T follicular helper cell (primary cell): Measurements from ENCODE around the gene TNRC18.
"Not testable (repeated sequence)": the region's sequence is repeated elsewhere in the genome, so short reads cannot be mapped to it uniquely, and the experiment has no call there.

Source experiments
- DNase-seq: peaks from one replicate; pipeline ENCODE4 v3.0.0-alpha.2; 2020; ENCODE audit warnings: low read depth

Gene TNRC18

GRCh38 chr7:5379546-5379945 is 44.1 kb downstream of the TNRC18 start:
- no peak for DNase-seq

DNA sequence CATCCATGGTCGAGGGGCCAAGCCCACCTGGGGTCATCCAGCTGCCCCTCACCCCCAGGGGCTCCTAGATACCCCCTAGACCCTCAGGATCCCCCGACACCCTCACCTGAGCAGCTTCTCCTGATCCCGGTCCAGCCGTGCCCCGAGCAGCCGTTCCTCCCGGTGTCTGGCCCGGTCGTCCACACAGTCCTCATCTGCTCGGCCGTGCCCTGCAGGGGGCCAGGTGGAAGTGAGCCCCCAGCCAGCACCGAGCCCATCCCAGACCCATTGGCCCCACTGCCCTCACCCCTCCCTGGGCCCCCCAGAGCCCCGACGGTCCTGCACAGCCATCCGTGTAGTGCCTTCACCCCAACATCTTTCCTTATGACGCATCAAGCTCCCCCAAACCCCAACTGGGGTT is 45.8 kb downstream of the TNRC18 start:
- no peak for DNase-seq

DNA sequence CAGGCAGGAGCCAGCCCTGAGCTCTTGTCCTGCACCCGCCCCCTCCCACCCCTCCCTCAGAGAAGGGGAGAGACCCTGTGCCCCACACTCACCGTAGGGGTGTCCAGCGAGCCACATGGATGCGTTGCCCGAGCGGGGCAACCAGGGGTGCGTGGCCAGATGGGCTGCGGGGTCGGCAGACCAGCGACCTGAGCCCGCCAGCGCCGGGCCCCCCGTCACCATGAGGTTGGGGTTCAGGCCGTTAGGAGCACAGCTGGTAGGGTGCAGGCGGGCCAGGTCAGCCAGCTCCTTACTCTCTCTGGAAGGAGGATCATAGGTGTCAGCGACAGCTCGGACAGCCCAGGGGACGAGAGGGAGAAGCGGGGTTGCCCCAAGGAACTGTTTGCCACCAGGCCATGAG is 46.4 kb downstream of the TNRC18 start:
- no peak for DNase-seq

GRCh38 chr7:5375925-5376324 is 47.7 kb downstream of the TNRC18 start:
- DNase-seq, result no peak

DNA sequence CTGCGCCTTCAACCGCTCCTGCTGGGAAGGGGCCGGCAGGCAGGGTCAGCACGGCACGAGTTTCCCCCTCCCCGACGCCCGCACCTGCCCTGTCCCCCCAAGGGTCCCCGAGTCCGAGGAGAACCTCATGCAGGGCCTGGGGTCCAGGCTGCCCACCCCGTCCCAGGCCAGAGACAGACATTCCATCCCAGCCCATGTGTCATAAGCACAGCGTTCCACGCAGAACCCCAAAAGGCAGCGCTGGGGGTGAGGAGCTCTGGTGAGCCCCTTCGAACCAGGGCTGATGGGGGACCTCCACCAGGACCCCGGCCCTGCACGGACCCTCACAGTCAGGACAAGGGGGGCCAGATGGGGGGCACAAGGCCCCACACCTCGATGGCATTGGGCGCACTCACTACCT is 49.2 kb downstream of the TNRC18 start:
- DNase-seq, result no peak

DNA sequence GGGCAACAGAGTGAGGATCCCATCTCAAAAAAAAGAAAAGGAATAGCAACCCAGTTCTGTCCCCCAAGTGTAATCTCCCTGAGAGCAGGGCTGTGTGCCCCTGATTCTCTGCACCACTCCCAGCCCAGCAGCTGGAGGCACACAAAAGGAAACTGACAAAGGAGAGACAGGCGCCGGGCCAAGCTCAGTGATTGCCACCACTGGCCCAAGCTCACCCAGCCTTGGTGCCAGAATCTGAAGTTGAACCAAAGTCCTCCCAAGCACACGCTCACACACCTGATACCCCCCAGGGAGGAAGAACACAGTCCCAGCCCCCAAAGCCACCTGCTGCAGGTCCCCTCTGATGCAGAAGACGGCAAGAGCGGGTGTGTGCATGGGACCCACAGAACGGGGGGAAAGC is 50.3 kb downstream of the TNRC18 start:
- DNase-seq, result no peak

DNA sequence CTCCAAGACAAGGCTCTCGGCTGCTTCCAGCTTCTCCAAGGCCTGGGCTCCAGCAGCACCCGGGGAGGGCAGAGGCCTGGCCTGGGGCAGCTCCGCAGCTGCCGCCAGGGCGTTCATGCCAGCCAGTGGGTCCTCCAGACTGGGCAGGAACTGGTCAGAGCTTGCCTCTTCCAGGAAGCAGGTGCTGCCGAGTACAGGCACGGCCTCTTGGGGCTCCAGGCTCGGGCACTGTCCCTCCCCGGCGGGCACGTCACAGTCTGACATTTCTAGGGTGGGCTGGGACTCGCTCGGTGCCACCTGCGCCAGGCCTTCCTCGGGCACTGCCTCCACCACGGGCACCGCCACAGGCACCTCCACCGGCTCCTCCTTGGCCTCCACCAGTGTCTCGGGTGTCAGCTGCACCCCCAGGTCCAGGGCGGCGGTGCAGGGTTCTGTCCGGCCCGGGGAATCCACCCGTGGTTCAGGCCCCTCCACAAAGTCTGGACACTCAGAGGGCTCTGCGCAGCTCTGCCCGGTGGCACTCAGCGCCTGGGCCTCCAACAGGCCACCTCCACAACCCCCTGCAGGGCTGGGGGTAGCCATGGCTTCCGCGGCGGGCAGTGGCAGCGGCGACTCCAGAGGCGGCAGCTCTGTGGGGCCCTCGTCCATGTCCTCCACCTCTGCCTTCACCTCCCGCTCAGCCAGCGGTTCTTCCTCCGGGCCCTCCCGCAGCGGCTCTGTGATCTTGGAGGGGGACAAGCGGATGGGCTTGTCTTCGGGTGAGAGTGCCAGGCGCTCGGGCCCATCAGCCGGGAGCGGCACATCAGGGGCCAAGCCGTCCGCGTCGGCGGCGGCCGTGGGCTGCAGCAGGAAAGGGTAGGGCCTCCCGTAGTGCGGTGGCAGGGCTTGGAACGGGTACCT is 52.9 kb downstream of the TNRC18 start:
- no peak for DNase-seq

- DNase-seq, result no peak
Measured at GRCh38 chr7:5367661-5368060, 56.0 kb downstream of the TNRC18 start.

GRCh38 chr7:5365976-5366625 is 57.5 kb downstream of the TNRC18 start:
- DNase-seq, result peak; percentile 61

DNA sequence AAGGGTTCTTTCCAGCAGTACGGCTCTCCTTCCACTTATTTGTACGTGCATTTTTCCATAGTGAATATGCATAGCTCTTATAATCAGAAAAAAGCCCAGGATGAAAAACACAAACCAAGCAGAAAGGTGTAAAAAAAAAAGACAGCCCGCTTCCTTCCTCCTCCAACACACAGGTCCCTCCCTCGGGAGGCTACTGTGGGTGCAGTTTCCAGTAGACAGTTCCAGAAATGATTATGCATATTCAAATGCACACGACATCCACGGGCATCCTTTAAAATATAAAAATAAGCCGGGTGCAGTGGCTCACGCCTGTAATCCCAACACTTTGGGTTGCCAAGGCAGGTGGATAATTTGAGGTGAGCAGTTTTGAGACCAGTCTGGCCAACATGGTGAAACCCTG is 59.9 kb downstream of the TNRC18 start:
- DNase-seq, result no peak

GRCh38 chr7:5362466-5362865 is 61.2 kb downstream of the TNRC18 start:
- no peak for DNase-seq

- DNase-seq, result no peak
Measured at GRCh38 chr7:5361446-5362127, 62.0 kb downstream of the TNRC18 start.

DNA sequence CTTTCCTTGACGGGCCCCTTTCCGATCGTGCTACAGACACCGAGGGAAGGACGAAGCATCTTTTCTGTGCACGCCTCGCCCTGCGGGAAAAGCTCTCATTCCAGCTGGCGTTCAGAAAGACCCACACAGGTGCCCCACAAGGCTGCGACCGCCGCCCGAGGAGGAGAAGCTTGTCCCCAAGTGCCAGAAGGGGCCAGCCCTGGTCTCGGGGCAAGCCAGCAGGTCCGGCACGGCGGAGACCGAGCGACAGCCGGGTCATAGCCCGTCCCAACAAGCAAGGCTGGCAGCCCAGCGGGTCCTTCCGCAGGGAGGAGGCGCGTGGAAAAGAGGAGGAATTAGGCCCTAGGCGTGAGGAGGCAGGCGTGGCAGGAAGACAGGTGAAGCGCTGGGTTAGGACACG is 62.7 kb downstream of the TNRC18 start:
- DNase-seq, result no peak

DNA sequence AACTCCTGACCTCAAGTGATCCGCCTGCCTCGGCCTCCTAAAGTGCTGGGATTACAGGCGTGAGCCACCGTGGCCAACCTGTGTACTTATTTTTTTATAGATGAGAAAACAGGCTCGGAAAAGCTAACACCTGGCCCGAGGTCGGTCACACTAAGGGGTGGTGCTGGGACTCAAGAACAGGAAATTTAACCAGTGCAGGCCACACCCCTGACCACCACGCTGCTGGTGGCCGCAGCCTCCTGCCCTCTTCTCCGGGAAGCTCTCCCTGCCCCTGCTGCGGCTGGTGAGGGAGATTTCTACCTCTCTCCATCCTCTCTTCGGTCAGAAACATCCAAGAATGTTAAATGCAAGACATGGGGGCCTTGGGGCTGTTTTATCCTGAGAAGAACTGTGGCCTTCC is 63.2 kb downstream of the TNRC18 start:
- no peak for DNase-seq

DNA sequence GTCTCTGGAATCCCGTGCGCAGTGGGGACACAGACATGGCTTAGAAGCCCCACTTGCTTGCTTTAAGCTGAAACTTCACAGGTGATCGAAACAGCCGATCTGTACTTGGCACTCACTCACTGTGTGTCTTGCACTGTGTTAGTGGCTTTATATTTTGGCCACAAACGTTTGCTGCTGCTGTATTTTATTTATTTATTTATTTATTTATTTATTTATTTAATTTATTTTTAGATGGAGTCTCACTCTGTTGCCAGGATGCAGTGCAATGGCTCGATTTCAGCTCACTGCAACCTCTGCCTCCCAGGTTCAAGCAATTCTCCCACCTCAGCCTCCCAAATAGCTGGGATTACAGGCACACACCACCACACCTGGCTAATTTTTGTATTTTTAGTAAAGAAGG is 63.6 kb downstream of the TNRC18 start:
- DNase-seq, result not testable (repeated sequence)

- DNase-seq, result no peak
Measured at GRCh38 chr7:5359344-5359743, 64.3 kb downstream of the TNRC18 start.

- DNase-seq, result no peak
Measured at GRCh38 chr7:5357951-5358350, 65.7 kb downstream of the TNRC18 start.

- no peak for DNase-seq
Measured at GRCh38 chr7:5356751-5357119, 66.9 kb downstream of the TNRC18 start.

DNA sequence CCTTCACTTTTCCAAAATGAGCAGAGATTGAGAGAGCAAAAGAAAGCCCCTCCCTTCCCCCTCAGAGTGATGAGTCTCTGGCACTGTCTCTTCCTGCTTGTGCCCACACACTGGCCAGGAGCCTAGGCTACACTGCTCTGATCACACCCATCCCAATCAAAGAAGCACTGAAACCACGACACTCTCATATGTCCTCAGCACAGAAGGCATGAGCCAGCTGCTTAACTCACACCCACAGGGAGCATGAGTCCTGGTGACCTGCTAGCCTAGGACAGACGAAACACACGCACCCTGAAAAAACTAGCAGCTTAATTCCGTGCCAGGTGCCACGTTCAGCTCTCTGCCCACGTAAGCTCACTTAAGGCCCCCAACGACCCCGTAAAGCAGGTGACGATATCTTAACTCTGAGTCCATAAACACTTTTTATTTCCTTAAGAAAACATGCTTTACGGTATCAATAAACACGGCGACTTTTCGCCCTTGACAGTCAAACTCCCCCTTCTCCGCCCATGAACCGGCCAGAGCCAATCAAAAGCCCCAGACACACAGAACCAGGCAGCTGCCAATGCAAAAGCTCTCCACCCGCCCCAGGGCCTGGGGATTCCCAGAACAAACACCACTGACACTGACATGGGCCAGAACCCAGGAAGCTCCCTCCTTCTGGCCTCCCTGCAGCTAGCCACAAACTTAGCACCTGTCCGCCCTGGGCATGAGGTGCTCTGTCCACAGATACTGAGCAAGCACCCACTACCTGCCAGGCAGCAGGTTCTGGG is 69.0 kb downstream of the TNRC18 start:
- no peak for DNase-seq

DNA sequence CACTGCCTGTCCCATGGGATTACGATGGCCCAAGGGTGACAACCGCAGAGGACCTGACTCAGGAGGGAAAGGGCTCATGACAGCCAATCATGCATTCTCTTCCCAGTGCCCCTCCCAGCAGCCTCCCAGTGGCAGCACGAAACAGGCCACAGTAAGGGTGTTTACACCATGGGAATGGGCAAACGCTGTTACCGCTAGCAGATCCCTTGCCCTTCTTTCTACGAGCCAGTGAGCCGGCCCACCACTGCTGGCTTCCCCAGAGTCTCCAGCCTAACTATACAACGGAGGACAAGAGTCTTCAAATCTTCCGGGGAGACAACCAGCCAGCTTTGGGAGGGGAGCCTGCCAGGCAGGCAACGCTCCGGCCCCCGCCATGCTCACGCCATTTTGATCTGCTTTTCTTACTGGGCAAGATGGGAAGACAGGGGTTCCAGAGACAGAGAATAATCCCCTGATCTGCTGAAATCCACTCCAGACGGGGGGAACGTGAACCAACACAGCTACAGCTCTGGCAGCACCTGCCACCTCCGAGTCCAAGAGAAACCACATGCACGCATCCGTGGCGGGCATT is 71.1 kb downstream of the TNRC18 start:
- no peak for DNase-seq

- no peak for DNase-seq
Measured at GRCh38 chr7:5351507-5352265, 71.9 kb downstream of the TNRC18 start.
